Glomerular endothelial cell (primary cell): ENCODE results near the gene PDZD2. TPM values are rescaled to one million over a fixed set of nuclear protein-coding genes. Genes with fewer than 3 reads are reported as not detected.
"Not testable (repeated sequence)": the region's sequence is repeated elsewhere in the genome, so short reads cannot be mapped to it uniquely, and the experiment has no call there.

Experiments
- DNase-seq: peaks from one replicate; pipeline ENCODE4 v3.0.0-alpha.2; 2011; ENCODE audit warnings: low read depth, low spot score; ENCODE audit errors: extremely low read depth
- total RNA-seq: library from RNA; depleted of rRNA; stranded (reverse); fragments of >200 nt; gene quantifications from 2 replicates; pipeline ENCODE4 v1.2.3, GENCODE V29; 2015

Gene PDZD2
- total RNA-seq, 1 donor from 2014 or later, result 20.3 TPM

GRCh38 chr5:31764687-31765086 is 125.8 kb downstream of the PDZD2 start:
- not testable (repeated sequence) for DNase-seq

- no peak for DNase-seq
Observed at GRCh38 chr5:31767335-31768031, 128.6 kb downstream of the PDZD2 start.

- no peak for DNase-seq
Observed at GRCh38 chr5:31768046-31768445, 129.1 kb downstream of the PDZD2 start.

GRCh38 chr5:31768784-31769183 is 129.9 kb downstream of the PDZD2 start:
- DNase-seq, result no peak

- no peak for DNase-seq
Observed at GRCh38 chr5:31769530-31769929, 130.6 kb downstream of the PDZD2 start.

- no peak for DNase-seq
Observed at GRCh38 chr5:31770132-31770720, 131.3 kb downstream of the PDZD2 start.

GRCh38 chr5:31770998-31771397 is 132.1 kb downstream of the PDZD2 start:
- no peak for DNase-seq

GRCh38 chr5:31771500-31771899 is 132.6 kb downstream of the PDZD2 start:
- DNase-seq, result no peak

- not testable (repeated sequence) for DNase-seq
Observed at GRCh38 chr5:31776294-31776693, 137.4 kb downstream of the PDZD2 start.

- DNase-seq, result no peak
Observed at GRCh38 chr5:31776976-31777651, 138.2 kb downstream of the PDZD2 start.

GRCh38 chr5:31781772-31782171 is 142.8 kb downstream of the PDZD2 start:
- no peak for DNase-seq

GRCh38 chr5:31783086-31783645 is 144.2 kb downstream of the PDZD2 start:
- no peak for DNase-seq

- no peak for DNase-seq
Observed at GRCh38 chr5:31783731-31784130, 144.8 kb downstream of the PDZD2 start.

- DNase-seq, result no peak
Observed at GRCh38 chr5:31786090-31786631, 147.2 kb downstream of the PDZD2 start.

- no peak for DNase-seq
Observed at GRCh38 chr5:31794009-31794408, 155.1 kb downstream of the PDZD2 start.

- no peak for DNase-seq
Observed at GRCh38 chr5:31798168-31798567, 159.2 kb downstream of the PDZD2 start.

GRCh38 chr5:31800351-31800750 is 161.4 kb downstream of the PDZD2 start:
- no peak for DNase-seq

GRCh38 chr5:31805785-31806400 is 167.0 kb downstream of the PDZD2 start:
- DNase-seq, result no peak

GRCh38 chr5:31806561-31806960 is 167.6 kb downstream of the PDZD2 start:
- DNase-seq, result no peak

GRCh38 chr5:31807789-31808540 is 169.0 kb downstream of the PDZD2 start:
- DNase-seq, result no peak
